Parietal lobe (tissue), 2 donors: ENCODE results near the gene KRTAP4-6. TPM values are rescaled to one million over a fixed set of nuclear protein-coding genes. Genes with fewer than 3 reads are reported as not detected.

ENCODE experiments used
- small RNA-seq: library from RNA; depleted of rRNA; stranded (forward); fragments of <200 nt; gene quantifications from one replicate; pipeline ENCODE3, GENCODE V24; 2014; ENCODE audit warnings: low replicate concordance
- total RNA-seq: library from RNA; depleted of rRNA; stranded (reverse); fragments of >200 nt; gene quantifications from one replicate; pipeline ENCODE4 v1.2.3, GENCODE V29; 2014

Gene KRTAP4-6
- total RNA-seq = not detected

GRCh38 chr17:41140360-41141131 is at the start of gene KRTAP4-6:
Gene KRTAP4-6, minus strand, starts transcription at chr17:41140544. Its CDS starts 57 bp downstream, at chr17:41140487.

GRCh38 chr17:41189837-41190318 is 49.5 kb upstream of the KRTAP4-6 start, which contains the start of gene KRTAP9-1:
Gene KRTAP9-1, plus strand, starts transcription at chr17:41189887. Its CDS starts 0 bp downstream, at chr17:41189887.

GRCh38 chr17:41184480-41184961 is 44.2 kb upstream of the KRTAP4-6 start, which contains the start of gene KRTAP4-1:
Gene KRTAP4-1, minus strand, starts transcription at chr17:41184911. Its CDS starts 57 bp downstream, at chr17:41184854.

GRCh38 chr17:41177727-41178271 is 37.5 kb upstream of the KRTAP4-6 start, which contains the start of gene KRTAP4-2:
Gene KRTAP4-2, minus strand, starts transcription at chr17:41178221. Its CDS starts 57 bp downstream, at chr17:41178164.

GRCh38 chr17:41168121-41168520 is 27.8 kb upstream of the KRTAP4-6 start, which contains the start of gene KRTAP4-3:
Gene KRTAP4-3, minus strand, starts transcription at chr17:41168221. Its CDS starts 49 bp downstream, at chr17:41168172.

GRCh38 chr17:41160648-41161047 is 20.3 kb upstream of the KRTAP4-6 start, which contains the start of gene KRTAP4-4:
Gene KRTAP4-4, minus strand, starts transcription at chr17:41160748. Its CDS starts 57 bp downstream, at chr17:41160691.

GRCh38 chr17:41149652-41149985 is 9.3 kb upstream of the KRTAP4-6 start, which contains the start of gene KRTAP4-5:
Gene KRTAP4-5, minus strand, starts transcription at chr17:41149825. Its CDS starts 58 bp downstream, at chr17:41149767.

GRCh38 chr17:41123991-41124371 is 16.4 kb downstream of the KRTAP4-6 start, which contains the start of gene KRTAP4-12:
Gene KRTAP4-12, minus strand, starts transcription at chr17:41124182. Its CDS starts 60 bp downstream, at chr17:41124122.

GRCh38 chr17:41117846-41118386 is 22.4 kb downstream of the KRTAP4-6 start, which contains the start of gene KRTAP4-11:
Gene KRTAP4-11, minus strand, starts transcription at chr17:41118373. Its CDS starts 58 bp downstream, at chr17:41118315.

GRCh38 chr17:41105347-41105746 is 35.0 kb downstream of the KRTAP4-6 start, which contains the start of gene KRTAP4-9:
Gene KRTAP4-9, plus strand, starts transcription at chr17:41105389. Its CDS starts 0 bp downstream, at chr17:41105389.

GRCh38 chr17:41101586-41102259 is 38.6 kb downstream of the KRTAP4-6 start, which contains the start of gene KRTAP4-16:
Gene KRTAP4-16, minus strand, starts transcription at chr17:41102209. Its CDS starts 0 bp downstream, at chr17:41102209.

GRCh38 chr17:41098042-41098441 is 42.3 kb downstream of the KRTAP4-6 start, which contains the start of gene KRTAP4-8:
Gene KRTAP4-8, minus strand, starts transcription at chr17:41098142. Its CDS starts 58 bp downstream, at chr17:41098084.

Small RNA genes within 50 kb of the gene (small RNA-seq; reads per million reads assigned to genes)
- not detected for gene KRTAP4-17P

Other genes with a start within 250 kb of the KRTAP4-6 start
- gene KRT23, start 202.9 kb downstream of the KRTAP4-6 start, total RNA-seq = not detected
- not detected for gene KRT39, start 173.6 kb downstream of the KRTAP4-6 start, total RNA-seq
- not detected for gene KRT40, start 156.2 kb downstream of the KRTAP4-6 start, total RNA-seq
- not detected for gene KRTAP3-3, start 146.4 kb downstream of the KRTAP4-6 start, total RNA-seq
- not detected for gene KRTAP3-2, start 140.6 kb downstream of the KRTAP4-6 start, total RNA-seq
- not detected for gene KRTAP3-1, start 131.4 kb downstream of the KRTAP4-6 start, total RNA-seq
- not detected for gene KRTAP1-5, start 113.3 kb downstream of the KRTAP4-6 start, total RNA-seq
- gene KRTAP1-4, start 110.3 kb downstream of the KRTAP4-6 start, total RNA-seq = not detected
- gene KRTAP1-3, start 105.7 kb downstream of the KRTAP4-6 start, total RNA-seq = not detected
- gene KRTAP1-1, start 99.1 kb downstream of the KRTAP4-6 start, total RNA-seq = not detected
- gene KRTAP2-1, start 93.2 kb downstream of the KRTAP4-6 start, total RNA-seq = not detected
- not detected for gene KRTAP2-2, start 85.3 kb downstream of the KRTAP4-6 start, total RNA-seq
- gene KRTAP2-3, start 80.4 kb downstream of the KRTAP4-6 start, total RNA-seq = not detected
- not detected for gene KRTAP2-4, start 74.7 kb downstream of the KRTAP4-6 start, total RNA-seq
- not detected for gene KRTAP4-7, start 56.4 kb downstream of the KRTAP4-6 start, total RNA-seq
- not detected for gene KRTAP4-8, start 42.4 kb downstream of the KRTAP4-6 start, total RNA-seq
- gene KRTAP4-16, start 38.3 kb downstream of the KRTAP4-6 start, total RNA-seq = not detected
- gene KRTAP4-9, start 35.2 kb downstream of the KRTAP4-6 start, total RNA-seq = not detected
- not detected for gene KRTAP4-11, start 22.2 kb downstream of the KRTAP4-6 start, total RNA-seq
- not detected for gene KRTAP4-12, start 16.4 kb downstream of the KRTAP4-6 start, total RNA-seq
- not detected for gene KRTAP4-5, start 9.3 kb upstream of the KRTAP4-6 start, total RNA-seq
- not detected for gene KRTAP4-4, start 20.2 kb upstream of the KRTAP4-6 start, total RNA-seq
- not detected for gene KRTAP4-3, start 27.7 kb upstream of the KRTAP4-6 start, total RNA-seq
- gene KRTAP4-2, start 37.7 kb upstream of the KRTAP4-6 start, total RNA-seq = not detected
- gene KRTAP4-1, start 44.4 kb upstream of the KRTAP4-6 start, total RNA-seq = not detected
- gene KRTAP9-1, start 49.3 kb upstream of the KRTAP4-6 start, total RNA-seq = not detected
- gene KRTAP9-2, start 86.1 kb upstream of the KRTAP4-6 start, total RNA-seq = not detected
- not detected for gene KRTAP9-3, start 91.9 kb upstream of the KRTAP4-6 start, total RNA-seq
- gene KRTAP9-8, start 97.5 kb upstream of the KRTAP4-6 start, total RNA-seq = not detected
- gene KRTAP9-4, start 109.1 kb upstream of the KRTAP4-6 start, total RNA-seq = not detected
- not detected for gene KRTAP9-9, start 114.8 kb upstream of the KRTAP4-6 start, total RNA-seq
- not detected for gene KRTAP9-6, start 124.8 kb upstream of the KRTAP4-6 start, total RNA-seq
- not detected for gene KRTAP9-7, start 135.2 kb upstream of the KRTAP4-6 start, total RNA-seq
- not detected for gene KRTAP29-1, start 162.3 kb upstream of the KRTAP4-6 start, total RNA-seq
- not detected for gene KRTAP16-1, start 168.8 kb upstream of the KRTAP4-6 start, total RNA-seq
- not detected for gene KRTAP17-1, start 175.2 kb upstream of the KRTAP4-6 start, total RNA-seq
- gene KRT33A, start 210.3 kb upstream of the KRTAP4-6 start, total RNA-seq = not detected
- not detected for gene KRT33B, start 229.3 kb upstream of the KRTAP4-6 start, total RNA-seq
- 0.94 TPM for gene KRT34, start 241.8 kb upstream of the KRTAP4-6 start, total RNA-seq